Nephron progenitor cell (in vitro differentiated cells): ENCODE results near the gene R3HDM1.
A peak's percentile ranks its signal among the peaks of the same experiment; 100 is the strongest.

Experiments used
- DNase-seq: peaks from one replicate; pipeline ENCODE4 v3.0.0; 2021
- H3K27ac Mint-ChIP-seq: 2 replicates; pipeline ENCODE4 v1.8.0; 2021; ENCODE audit warnings: mild to moderate bottlenecking, moderate library complexity, mixed read lengths
- H3K27me3 Mint-ChIP-seq: 2 replicates; pipeline ENCODE4 v1.8.0; 2021; ENCODE audit warnings: mild to moderate bottlenecking, low read depth, mixed read lengths; ENCODE audit not compliant: poor library complexity
- H3K36me3 Mint-ChIP-seq: 2 replicates; pipeline ENCODE4 v1.8.0; 2021; ENCODE audit warnings: low read depth, mixed read lengths
- H3K4me1 Mint-ChIP-seq: 2 replicates; pipeline ENCODE4 v1.8.0; 2021; ENCODE audit warnings: mixed read lengths
- H3K4me3 Mint-ChIP-seq: 2 replicates; pipeline ENCODE4 v1.8.0; 2021; ENCODE audit warnings: mild to moderate bottlenecking, moderate library complexity, mixed read lengths
- H3K9me3 Mint-ChIP-seq: 2 replicates; pipeline ENCODE4 v1.8.0; 2021; ENCODE audit warnings: mild to moderate bottlenecking, moderate library complexity, mixed read lengths
- CTCF ChIP-seq: fragments of 200-600 bp; sonication (generic); IDR thresholded peaks from 2 replicates; pipeline ENCODE4 v1.5.0; 2021; ENCODE audit warnings: antibody characterized with exemption

Gene R3HDM1

GRCh38 chr2:135635212-135635835, 104.0 kb downstream of the R3HDM1 start:
- no peak for TF ChIP-seq CTCF
- Mint-ChIP-seq H3K9me3 (no peaks in the 10 kb centered on the region), H3K4me3 (no peak overlapping the region), H3K27ac (no peak overlapping the region), H3K4me1 (peaks cover 13% of the 10 kb centered on the region), H3K27me3 (no peaks in the 10 kb centered on the region), H3K36me3 (peaks cover 28% of the 10 kb centered on the region)
- no peak for DNase-seq

GRCh38 chr2:135636982-135637381, 105.7 kb downstream of the R3HDM1 start:
- no peak for DNase-seq
- H3K4me1 Mint-ChIP-seq = peaks cover 13% of the 10 kb centered on the region
- peaks cover 40% of the 10 kb centered on the region for H3K36me3 Mint-ChIP-seq
- no peak for TF ChIP-seq CTCF
- H3K27ac Mint-ChIP-seq = peak overlapping the region; percentile 10
- no peaks in the 10 kb centered on the region for H3K27me3 Mint-ChIP-seq
- no peak overlapping the region for H3K4me3 Mint-ChIP-seq
- H3K9me3 Mint-ChIP-seq = no peaks in the 10 kb centered on the region

- Mint-ChIP-seq H3K27ac (no peak overlapping the region), H3K27me3 (no peaks in the 10 kb centered on the region)
Measured at GRCh38 chr2:135637456-135638087, 106.3 kb downstream of the R3HDM1 start.

GRCh38 chr2:135638825-135639224, 107.5 kb downstream of the R3HDM1 start:
- DNase-seq = peak; percentile 12
- Mint-ChIP-seq H3K9me3 (no peaks in the 10 kb centered on the region), H3K36me3 (peaks cover 46% of the 10 kb centered on the region), H3K27me3 (no peaks in the 10 kb centered on the region), H3K4me3 (no peak overlapping the region), H3K4me1 (peaks cover 13% of the 10 kb centered on the region), H3K27ac (peak overlapping the region; percentile 93)
- TF ChIP-seq CTCF = no peak

More at GRCh38 chr2:135637456-135638087, 106.3 kb downstream of the R3HDM1 start:
- Mint-ChIP-seq H3K9me3 (no peaks in the 10 kb centered on the region), H3K4me1 (peaks cover 13% of the 10 kb centered on the region), H3K4me3 (no peak overlapping the region), H3K36me3 (peaks cover 41% of the 10 kb centered on the region)
- DNase-seq = no peak
- no peak for TF ChIP-seq CTCF

- Mint-ChIP-seq H3K4me1 (peaks cover 13% of the 10 kb centered on the region), H3K9me3 (no peaks in the 10 kb centered on the region), H3K4me3 (no peak overlapping the region), H3K36me3 (peaks cover 62% of the 10 kb centered on the region), H3K27me3 (no peaks in the 10 kb centered on the region), H3K27ac (peak overlapping the region; percentile 7)
- TF ChIP-seq CTCF = no peak
- DNase-seq = no peak
Measured at GRCh38 chr2:135641156-135642068, 110.1 kb downstream of the R3HDM1 start.
